HepG2 (cell line): ENCODE measurements around the gene RAB3A. TPM values are rescaled to one million over a fixed set of nuclear protein-coding genes. Genes with fewer than 3 reads are reported as not detected.

Experiments used
- ATAC-seq: fragments of 200-7000 bp; cut with Tn5 transposase; 3 replicates; pipeline ENCODE4 v1.9.1; 2020; ENCODE audit warnings: mild to moderate bottlenecking, moderate library complexity
- BruUV-seq: library from RNA; stranded (reverse); fragments of 400-500 nt; replicated peaks from 2 replicates; lab custom pipeline; 2021; lab: Mats Ljungman, UMichigan
- CTCF ChIA-PET: fragments of 300-600 bp; formaldehyde crosslinking; extraction: SDS; loops from one replicate; lab custom pipeline; 2021; ENCODE audit warnings: low total read pairs, inconsistent platforms, low intra/inter-chr PET ratio; lab: Yijun Ruan, JAX
- POLR2A ChIA-PET: fragments of 350-600 bp; sonication (Branson Sonifier 250); formaldehyde crosslinking; loops from one replicate; lab custom pipeline; 2020; ENCODE audit warnings: antibody characterized with exemption, inconsistent platforms; lab: Yijun Ruan, JAX
- DNase-seq: peaks from one replicate; pipeline ENCODE4 v3.0.0-alpha.2; 2015; ENCODE audit warnings: low spot score
- FAIRE-seq: peaks from 3 replicates; lab custom pipeline; 2011; peaks lifted over from hg19 to GRCh38; lab: Jason Lieb, UNC
- H2AFZ ChIP-seq: one replicate; pipeline ENCODE4 v1.6.1; 2011; ENCODE audit warnings: low read length, inconsistent platforms
- H3K27ac ChIP-seq: fragments of 300-600 bp; 3 replicates; pipeline ENCODE4 v1.8.0; 2011; ENCODE audit warnings: mixed run types, mild to moderate bottlenecking, mixed read lengths, low read length, inconsistent platforms; ENCODE audit not compliant: insufficient read depth; ENCODE audit errors: extremely low read length
- H3K27me3 ChIP-seq, 2 experiments: fragments of 200-600 bp in 1 of 2; 2 replicates in 1 of 2; 3 replicates in 1 of 2; pipeline versions ENCODE4 v1.6.0 to v1.8.0; 2011; ENCODE audit warnings: low read length in 2 of 2, mild to moderate bottlenecking in 2 of 2, moderate library complexity in 2 of 2, inconsistent platforms in 1 of 2; ENCODE audit not compliant: insufficient read depth in 2 of 2, control insufficient read depth in 1 of 2
- H3K36me3 ChIP-seq, 2 experiments: fragments of 200-600 bp in 1 of 2; replicated peaks in 1 of 2; 2 replicates in 1 of 2; 3 replicates in 1 of 2; pipeline versions ENCODE4 v1.5.1 to v1.8.0; 2011; ENCODE audit warnings: low read length in 2 of 2, inconsistent platforms in 1 of 2; ENCODE audit not compliant: insufficient read depth in 2 of 2, control insufficient read depth in 1 of 2
- H3K4me1 ChIP-seq: 2 replicates; pipeline ENCODE4 v1.5.1; 2012; ENCODE audit warnings: low read length, inconsistent platforms; ENCODE audit not compliant: insufficient read depth
- H3K4me2 ChIP-seq: 2 replicates; pipeline ENCODE4 v1.6.0; 2011; ENCODE audit warnings: low read depth, low read length, inconsistent platforms
- H3K4me3 ChIP-seq, 3 experiments: fragments of 200-600 bp in 1 of 3; sonication (generic), shearing (Covaris generic) in 1 of 3; replicated peaks in 1 of 3; 2 replicates each; pipeline ENCODE4 v1.5.1; 2011 to 2016; ENCODE audit warnings: low read length in 3 of 3, inconsistent platforms in 2 of 3, low read depth in 2 of 3, mild to moderate bottlenecking in 2 of 3, control low read depth in 1 of 3, mixed read lengths in 1 of 3; ENCODE audit not compliant: insufficient read depth in 1 of 3
- H3K79me2 ChIP-seq: one replicate; pipeline ENCODE4 v1.6.1; 2011; ENCODE audit warnings: low read length, inconsistent platforms; ENCODE audit not compliant: insufficient read depth
- H3K9ac ChIP-seq: 2 replicates; pipeline ENCODE4 v1.6.0; 2011; ENCODE audit warnings: mild to moderate bottlenecking, low read depth, low read length, inconsistent platforms; ENCODE audit not compliant: insufficient read depth
- H3K9me3 ChIP-seq: 2 replicates; pipeline ENCODE4 v1.5.1; 2012; ENCODE audit warnings: mild to moderate bottlenecking, low read length
- H4K20me1 ChIP-seq: 2 replicates; pipeline ENCODE4 v1.6.0; 2011; ENCODE audit warnings: inconsistent platforms, mild to moderate bottlenecking, low read length, moderate library complexity; ENCODE audit not compliant: insufficient read depth
- ESRRA ChIP-seq: sonication (generic); formaldehyde crosslinking; IDR thresholded peaks from 2 replicates; pipeline ENCODE4 v1.5.1; 2020; ENCODE audit warnings: mild to moderate bottlenecking, low read depth, missing genetic modification reagents
- HNRNPLL ChIP-seq: fragments of 200-400 bp; formaldehyde crosslinking; IDR thresholded peaks from 2 replicates; pipeline ENCODE4 v1.6.1; 2017; ENCODE audit warnings: mild to moderate bottlenecking, low read depth, low read length; ENCODE audit not compliant: poor library complexity, severe bottlenecking
- KAT2B ChIP-seq: fragments of 150-350 bp; IDR thresholded peaks from 2 replicates; pipeline ENCODE4 v1.6.1; 2014; ENCODE audit warnings: low read depth, low read length, borderline replicate concordance
- KMT2B ChIP-seq: IDR thresholded peaks from 2 replicates; pipeline ENCODE4 v1.6.1; 2016; ENCODE audit warnings: missing genetic modification reagents, missing compliant biosample characterization
- NRL ChIP-seq: sonication (generic); formaldehyde crosslinking; IDR thresholded peaks from 2 replicates; pipeline ENCODE4 v1.5.0; 2020; ENCODE audit warnings: missing genetic modification reagents, mild to moderate bottlenecking, moderate library complexity, borderline replicate concordance
- PRDM15 ChIP-seq: sonication (generic); formaldehyde crosslinking; IDR thresholded peaks from 2 replicates; pipeline ENCODE4 v1.4.0; 2020; ENCODE audit warnings: missing genetic modification reagents
- RAD51 ChIP-seq: fragments of 450-650 bp; IDR thresholded peaks from 2 replicates; pipeline ENCODE4 v1.6.1; 2016; ENCODE audit warnings: borderline replicate concordance
- TFAP4 ChIP-seq: sonication (generic); IDR thresholded peaks from 2 replicates; pipeline ENCODE4 v1.6.1; 2016; ENCODE audit warnings: low read depth, borderline replicate concordance
- ZMAT3 ChIP-seq: sonication (generic); formaldehyde crosslinking; conservative IDR thresholded peaks from 2 replicates; pipeline ENCODE4 v1.7.0; 2021; ENCODE audit warnings: missing genetic modification reagents
- ZNF7 ChIP-seq: IDR thresholded peaks from 2 replicates; pipeline ENCODE4 v1.6.1; 2016; ENCODE audit warnings: missing biosample characterization, missing genetic modification reagents
- ZNF720 ChIP-seq: sonication (generic); formaldehyde crosslinking; IDR thresholded peaks from 2 replicates; pipeline ENCODE4 v1.4.0; 2020; ENCODE audit warnings: missing genetic modification reagents
- ZNF770 ChIP-seq: sonication (generic); formaldehyde crosslinking; IDR thresholded peaks from 2 replicates; pipeline ENCODE4 v1.5.0; 2020; ENCODE audit warnings: mild to moderate bottlenecking, missing genetic modification reagents
- WGBS: methylation state at CpG from one replicate; pipeline ENCODE4 v1.1.6; 2017; ENCODE audit warnings: low lambda C conversion rate; 5-methylcytosine and 5-hydroxymethylcytosine counted together
- in situ Hi-C: cut with HindIII; loops from 2 replicates; pipeline ENCODE4 v1.10.0; 2017; ENCODE audit warnings: low pct_unique_long_range_greater_than_20kb; ENCODE audit not compliant: extremely low pct_ligation_motif_present
- intact Hi-C: fragments of 100-400 bp; cut with micrococcal nuclease; formaldehyde crosslinking; loops from one replicate; pipeline ENCODE4 v1.10.0; 2022; ENCODE audit not compliant: unreplicated experiment
- polyA plus RNA-seq, 8 experiments: library from polyadenylated mRNA; depleted of rRNA in 3 of 8; stranded (reverse) in 7 of 8; unstranded in 1 of 8; fragments of >200 nt; fragmentation: Illumina TruSeq in 4 of 8; extraction: Trizol in 4 of 8; gene quantifications; 2 replicates each; pipeline versions ENCODE4 v1.2.1 to v1.2.3, GENCODE V29; 2011 to 2016; ENCODE audit warnings: low read depth in 4 of 8, missing spikeins in 1 of 8, mixed read lengths in 1 of 8; ENCODE audit not compliant: insufficient read depth in 1 of 8
- total RNA-seq, 5 experiments: library from RNA; depleted of rRNA; stranded (reverse); fragments of >200 nt; fragmentation: Illumina TruSeq; extraction: Trizol; gene quantifications; 2 replicates each; pipeline ENCODE4 v1.2.3, GENCODE V29; 2016; ENCODE audit warnings: low read depth in 1 of 5
- TF ChIP-seq, protein P1 (sequence below): sonication (generic); formaldehyde crosslinking; IDR thresholded peaks from 2 replicates; pipeline ENCODE4 v1.4.0; 2020; ENCODE audit warnings: missing genetic modification reagents
- TF ChIP-seq, protein P2 (sequence below): sonication (generic); formaldehyde crosslinking; IDR thresholded peaks from 2 replicates; pipeline ENCODE4 v1.8.0; 2022; ENCODE audit warnings: mild to moderate bottlenecking, missing genetic modification reagents, borderline replicate concordance
- TF ChIP-seq, protein P3 (sequence below): sonication (generic); formaldehyde crosslinking; IDR thresholded peaks from 2 replicates; pipeline ENCODE4 v1.4.0; 2020; ENCODE audit warnings: mild to moderate bottlenecking, missing genetic modification reagents

The RAB3A gene
- total and polyA plus RNA-seq, 2 of the 13 experiments (the other 11 are each of a cell fraction or from before 2014, with no cell fraction given): 0.58 to 0.98 TPM

GRCh38 chr19:18197941-18198340 lies 5.9 kb downstream of the RAB3A start:
- no peak overlapping the region for H3K27ac ChIP-seq
- intact Hi-C loops: no loop called here
- FAIRE-seq (no peak), DNase-seq (no peak), ATAC-seq (no peak)
- no peaks in the 10 kb centered on the region; a peak in 1 of 5 replicates for H3K27me3 ChIP-seq
- no peak overlapping the region for H3K4me2 ChIP-seq
- 90% methylated on average over 6 of the region's 6 CpGs for WGBS
- H3K79me2 ChIP-seq: peaks cover 7% of the 10 kb centered on the region
- CTCF ChIA-PET: no interaction called here
- peaks cover 8 to 19% of the 10 kb centered on the region in 2 experiments; a peak in 3 of 5 replicates for H3K36me3 ChIP-seq
- H3K9me3 ChIP-seq: no peaks in the 10 kb centered on the region
- no peaks in the 10 kb centered on the region for H4K20me1 ChIP-seq
- peaks cover 12% of the 10 kb centered on the region for H3K4me1 ChIP-seq
- no peak overlapping the region for H2AFZ ChIP-seq
- no peak overlapping the region for H3K9ac ChIP-seq
- BruUV-seq: no TSS peak
- in situ Hi-C loops: no loop called here
- POLR2A ChIA-PET: no interaction called here
- H3K4me3 ChIP-seq: no peak overlapping the region
- TF ChIP-seq ZNF7 (CRISPR knock-in tag) (no peak), HNRNPLL (no peak), TFAP4 (no peak), ZNF770 (CRISPR knock-in tag) (no peak), ESRRA (CRISPR knock-in tag) (no peak), ZMAT3 (CRISPR knock-in tag) (no peak), PRDM15 (CRISPR knock-in tag) (no peak), KAT2B (no peak), RAD51 (no peak), ZNF720 (CRISPR knock-in tag) (no peak), NRL (no peak), KMT2B (no peak)
- TF ChIP-seq, protein P1, sequence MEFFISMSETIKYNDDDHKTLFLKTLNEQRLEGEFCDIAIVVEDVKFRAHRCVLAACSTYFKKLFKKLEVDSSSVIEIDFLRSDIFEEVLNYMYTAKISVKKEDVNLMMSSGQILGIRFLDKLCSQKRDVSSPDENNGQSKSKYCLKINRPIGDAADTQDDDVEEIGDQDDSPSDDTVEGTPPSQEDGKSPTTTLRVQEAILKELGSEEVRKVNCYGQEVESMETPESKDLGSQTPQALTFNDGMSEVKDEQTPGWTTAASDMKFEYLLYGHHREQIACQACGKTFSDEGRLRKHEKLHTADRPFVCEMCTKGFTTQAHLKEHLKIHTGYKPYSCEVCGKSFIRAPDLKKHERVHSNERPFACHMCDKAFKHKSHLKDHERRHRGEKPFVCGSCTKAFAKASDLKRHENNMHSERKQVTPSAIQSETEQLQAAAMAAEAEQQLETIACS (CRISPR knock-in tag): no peak
- TF ChIP-seq, protein P2, sequence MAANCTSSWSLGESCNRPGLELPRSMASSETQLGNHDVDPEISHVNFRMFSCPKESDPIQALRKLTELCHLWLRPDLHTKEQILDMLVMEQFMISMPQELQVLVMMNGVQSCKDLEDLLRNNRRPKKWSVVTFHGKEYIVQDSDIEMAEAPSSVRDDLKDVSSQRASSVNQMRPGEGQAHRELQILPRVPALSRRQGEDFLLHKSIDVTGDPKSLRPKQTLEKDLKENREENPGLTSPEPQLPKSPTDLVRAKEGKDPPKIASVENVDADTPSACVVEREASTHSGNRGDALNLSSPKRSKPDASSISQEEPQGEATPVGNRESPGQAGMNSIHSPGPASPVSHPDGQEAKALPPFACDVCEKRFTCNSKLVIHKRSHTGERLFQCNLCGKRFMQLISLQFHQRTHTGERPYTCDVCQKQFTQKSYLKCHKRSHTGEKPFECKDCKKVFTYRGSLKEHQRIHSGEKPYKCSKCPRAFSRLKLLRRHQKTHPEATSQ (CRISPR knock-in tag): no peak
- TF ChIP-seq, protein P3, sequence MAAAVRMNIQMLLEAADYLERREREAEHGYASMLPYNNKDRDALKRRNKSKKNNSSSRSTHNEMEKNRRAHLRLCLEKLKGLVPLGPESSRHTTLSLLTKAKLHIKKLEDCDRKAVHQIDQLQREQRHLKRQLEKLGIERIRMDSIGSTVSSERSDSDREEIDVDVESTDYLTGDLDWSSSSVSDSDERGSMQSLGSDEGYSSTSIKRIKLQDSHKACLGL (CRISPR knock-in tag): no peak
